Panc1 (cell line): ENCODE results near the gene CHAC1. TPM values are rescaled to one million over a fixed set of nuclear protein-coding genes. Genes with fewer than 3 reads are reported as not detected.
A peak's percentile ranks its signal among the peaks of the same experiment; 100 is the strongest.
"Not testable (repeated sequence)": the region's sequence is repeated elsewhere in the genome, so short reads cannot be mapped to it uniquely, and the experiment has no call there.

Experiments used
- ATAC-seq: fragments of 200-7000 bp; cut with Tn5 transposase; 2 replicates; pipeline ENCODE4 v1.9.1; 2020; ENCODE audit warnings: mild to moderate bottlenecking, moderate library complexity
- BruUV-seq: library from RNA; stranded (reverse); fragments of 400-500 nt; replicated peaks from 2 replicates; lab custom pipeline; 2021; lab: Mats Ljungman, UMichigan
- CTCF ChIA-PET: fragments of 300-600 bp; sonication (Branson Sonifier 250); formaldehyde crosslinking; loops from one replicate; lab custom pipeline; 2022; ENCODE audit warnings: antibody characterized with exemption; lab: Charles Lee
- POLR2A ChIA-PET: fragments of 300-600 bp; sonication (Branson Sonifier 250); formaldehyde crosslinking; loops from one replicate; lab custom pipeline; 2022; ENCODE audit warnings: antibody characterized with exemption; lab: Charles Lee
- DNase-seq: peaks from one replicate; pipeline ENCODE4 v3.0.0-alpha.2; 2010; ENCODE audit warnings: low read depth, low spot score
- H3K27ac ChIP-seq: 2 replicates; pipeline ENCODE4 v1.5.1; 2011; ENCODE audit warnings: mild to moderate bottlenecking, low read length, inconsistent platforms
- H3K27me3 ChIP-seq: fragments of 200-500 bp; sonication (Bioruptor generic); 2 replicates; pipeline ENCODE4 v1.6.0; 2014; ENCODE audit warnings: low read length, inconsistent platforms; ENCODE audit not compliant: control insufficient read depth, insufficient read depth
- H3K36me3 ChIP-seq: fragments of 200-500 bp; sonication (Bioruptor generic); 2 replicates; pipeline ENCODE4 v1.5.1; 2014; ENCODE audit warnings: inconsistent platforms, mild to moderate bottlenecking, low read length, moderate library complexity; ENCODE audit not compliant: control insufficient read depth, insufficient read depth
- H3K4me1 ChIP-seq: 2 replicates; pipeline ENCODE4 v1.5.1; 2011; ENCODE audit warnings: inconsistent platforms, mild to moderate bottlenecking, low read length, moderate library complexity; ENCODE audit not compliant: control insufficient read depth, insufficient read depth
- H3K4me3 ChIP-seq, 2 experiments: 2 replicates each; pipeline ENCODE4 v1.5.1; 2011 to 2012; ENCODE audit warnings: low read depth in 2 of 2, low read length in 2 of 2, mild to moderate bottlenecking in 2 of 2, inconsistent platforms in 1 of 2, moderate library complexity in 1 of 2
- H3K9me3 ChIP-seq: fragments of 200-500 bp; sonication (Bioruptor generic); 2 replicates; pipeline ENCODE4 v1.5.1; 2014; ENCODE audit warnings: low read depth, mild to moderate bottlenecking, inconsistent platforms, low read length, moderate library complexity; ENCODE audit not compliant: control insufficient read depth, insufficient read depth
- POLR2AphosphoS5 ChIP-seq: IDR thresholded peaks from 2 replicates; pipeline ENCODE4 v1.6.1; 2012; ENCODE audit warnings: mild to moderate bottlenecking, low read depth, low read length, moderate library complexity
- SIN3A ChIP-seq: IDR thresholded peaks from 2 replicates; pipeline ENCODE4 v1.6.1; 2012; ENCODE audit warnings: low read depth, mild to moderate bottlenecking, low read length, moderate library complexity, borderline replicate concordance; ENCODE audit not compliant: insufficient read depth
- in situ Hi-C: cut with HindIII; loops from 2 replicates; pipeline ENCODE4 v1.10.0; 2016; ENCODE audit warnings: low sequenced_read_pairs, low pct_unique_long_range_greater_than_20kb
- intact Hi-C: fragments of 100-400 bp; cut with micrococcal nuclease; formaldehyde crosslinking; loops from one replicate; pipeline ENCODE4 v1.10.0; 2022; ENCODE audit not compliant: unreplicated experiment
- total RNA-seq: library from RNA; stranded (reverse); gene quantifications from one replicate; pipeline ENCODE4 v1.2.1, GENCODE V29; 2021; ENCODE audit not compliant: unreplicated experiment
- TF ChIP-seq, protein P1 (sequence below), 2 experiments: IDR thresholded peaks; 2 replicates each; pipeline ENCODE4 v1.6.1; 2011 to 2012; ENCODE audit warnings: low read depth in 2 of 2, control low read depth in 1 of 2, low read length in 1 of 2, mild to moderate bottlenecking in 1 of 2, moderate library complexity in 1 of 2; ENCODE audit not compliant: insufficient read depth in 1 of 2
- TF ChIP-seq, protein P2 (sequence below): fragments of 450-650 bp; IDR thresholded peaks from 2 replicates; pipeline ENCODE4 v1.5.1; 2017; ENCODE audit warnings: mild to moderate bottlenecking

Gene CHAC1
- total RNA-seq, 1 experiment from 2014 or later = 15.5 TPM

DNA sequence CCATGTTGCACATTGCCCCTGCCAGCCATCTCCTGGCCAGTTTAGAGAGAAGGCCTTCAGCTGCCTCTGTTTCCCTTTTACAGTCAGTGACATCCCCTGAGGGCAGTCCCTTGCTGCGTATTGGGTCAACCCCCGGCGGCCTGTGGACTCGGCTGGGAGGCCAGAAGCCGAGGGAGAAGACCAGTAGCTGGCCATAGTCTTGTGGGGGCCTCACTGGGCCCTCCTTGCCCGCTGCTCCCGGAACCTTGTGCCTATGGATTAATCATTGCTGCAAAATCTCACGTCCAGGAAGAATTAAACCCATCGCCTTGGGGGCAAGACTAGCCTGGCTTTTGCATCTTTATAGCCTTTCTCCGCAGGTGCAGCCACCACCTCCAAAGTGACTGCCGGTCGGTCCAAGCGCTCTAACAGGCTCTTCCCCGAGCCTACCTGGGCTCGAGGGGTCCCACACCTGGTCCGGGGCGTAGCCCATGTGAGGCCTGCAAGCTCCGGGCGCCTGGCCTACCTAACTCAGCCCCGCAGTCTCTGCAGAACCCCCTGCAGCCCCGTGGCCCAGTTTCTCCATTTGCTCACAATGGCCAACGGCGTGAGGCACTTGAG lies 870 bp upstream of the CHAC1 start:
- ATAC-seq = no peak
- ChIA-PET POLR2A (interaction anchor here (0.7 to 0.8 kb wide), 2 partner anchors 64 to 174 kb away, joined by 10 to 13 read pairs; no protein-coding TSS in a partner anchor), CTCF (no interaction called here)
- BruUV-seq = no TSS peak
- Histone ChIP-seq H3K4me1 (peaks cover 10% of the 10 kb centered on the region), H3K36me3 (peaks cover 2% of the 10 kb centered on the region; the same call in 1 of the 2 replicates), H3K27me3 (no peaks in the 10 kb centered on the region), H3K9me3 (no peaks in the 10 kb centered on the region), H3K27ac (peak overlapping the region; percentile 92), H3K4me3 (peak overlapping the region; percentile 87 to 98)
- in situ Hi-C loops (no loop called here), intact Hi-C loops (no loop called here)
- TF ChIP-seq POLR2AphosphoS5 = no peak
- TF ChIP-seq, protein P1, sequence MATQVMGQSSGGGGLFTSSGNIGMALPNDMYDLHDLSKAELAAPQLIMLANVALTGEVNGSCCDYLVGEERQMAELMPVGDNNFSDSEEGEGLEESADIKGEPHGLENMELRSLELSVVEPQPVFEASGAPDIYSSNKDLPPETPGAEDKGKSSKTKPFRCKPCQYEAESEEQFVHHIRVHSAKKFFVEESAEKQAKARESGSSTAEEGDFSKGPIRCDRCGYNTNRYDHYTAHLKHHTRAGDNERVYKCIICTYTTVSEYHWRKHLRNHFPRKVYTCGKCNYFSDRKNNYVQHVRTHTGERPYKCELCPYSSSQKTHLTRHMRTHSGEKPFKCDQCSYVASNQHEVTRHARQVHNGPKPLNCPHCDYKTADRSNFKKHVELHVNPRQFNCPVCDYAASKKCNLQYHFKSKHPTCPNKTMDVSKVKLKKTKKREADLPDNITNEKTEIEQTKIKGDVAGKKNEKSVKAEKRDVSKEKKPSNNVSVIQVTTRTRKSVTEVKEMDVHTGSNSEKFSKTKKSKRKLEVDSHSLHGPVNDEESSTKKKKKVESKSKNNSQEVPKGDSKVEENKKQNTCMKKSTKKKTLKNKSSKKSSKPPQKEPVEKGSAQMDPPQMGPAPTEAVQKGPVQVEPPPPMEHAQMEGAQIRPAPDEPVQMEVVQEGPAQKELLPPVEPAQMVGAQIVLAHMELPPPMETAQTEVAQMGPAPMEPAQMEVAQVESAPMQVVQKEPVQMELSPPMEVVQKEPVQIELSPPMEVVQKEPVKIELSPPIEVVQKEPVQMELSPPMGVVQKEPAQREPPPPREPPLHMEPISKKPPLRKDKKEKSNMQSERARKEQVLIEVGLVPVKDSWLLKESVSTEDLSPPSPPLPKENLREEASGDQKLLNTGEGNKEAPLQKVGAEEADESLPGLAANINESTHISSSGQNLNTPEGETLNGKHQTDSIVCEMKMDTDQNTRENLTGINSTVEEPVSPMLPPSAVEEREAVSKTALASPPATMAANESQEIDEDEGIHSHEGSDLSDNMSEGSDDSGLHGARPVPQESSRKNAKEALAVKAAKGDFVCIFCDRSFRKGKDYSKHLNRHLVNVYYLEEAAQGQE (IDR thresholded peaks at IDR 0.05; ENCODE audit: insufficient read depth in 1 of 2, low read depth in 2 of 2, low read length in 1 of 2) = no peak
- no peak for DNase-seq

DNA sequence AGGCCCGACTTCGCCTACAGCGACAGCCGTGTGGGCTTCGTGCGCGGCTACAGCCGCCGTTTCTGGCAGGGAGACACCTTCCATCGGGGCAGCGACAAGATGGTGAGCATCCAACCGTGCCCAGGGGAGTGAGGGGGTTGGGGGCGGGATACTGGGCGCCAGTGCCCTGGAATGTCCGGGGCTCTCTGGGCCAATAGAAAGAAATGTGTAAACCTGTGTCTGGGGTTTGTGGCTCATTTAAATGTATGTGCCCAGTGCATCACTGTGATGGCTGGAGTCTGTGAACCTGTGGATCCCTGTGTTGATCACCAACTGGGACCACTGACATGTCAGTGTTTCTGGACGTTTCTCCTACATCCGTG lies 423 bp downstream of the CHAC1 start:
- Histone ChIP-seq H3K36me3 (peaks cover 2% of the 10 kb centered on the region; the same call in 1 of the 2 replicates), H3K27me3 (no peaks in the 10 kb centered on the region), H3K4me3 (peak overlapping the region; percentile 87 to 98), H3K27ac (peak overlapping the region; percentile 80), H3K9me3 (no peaks in the 10 kb centered on the region), H3K4me1 (peaks cover 10% of the 10 kb centered on the region)
- CTCF ChIA-PET = interaction anchor here (0.6 to 1.0 kb wide), 2 partner anchors 12 to 37 kb away, joined by 3 read pairs; no protein-coding TSS in a partner anchor
- intact Hi-C loops (no loop called here), in situ Hi-C loops (no loop called here)
- no TSS peak for BruUV-seq
- POLR2A ChIA-PET = interaction anchor here (0.6 kb wide), 1 partner anchor 75 kb away, joined by 3 read pairs; no protein-coding TSS in a partner anchor
- TF ChIP-seq, protein P2, sequence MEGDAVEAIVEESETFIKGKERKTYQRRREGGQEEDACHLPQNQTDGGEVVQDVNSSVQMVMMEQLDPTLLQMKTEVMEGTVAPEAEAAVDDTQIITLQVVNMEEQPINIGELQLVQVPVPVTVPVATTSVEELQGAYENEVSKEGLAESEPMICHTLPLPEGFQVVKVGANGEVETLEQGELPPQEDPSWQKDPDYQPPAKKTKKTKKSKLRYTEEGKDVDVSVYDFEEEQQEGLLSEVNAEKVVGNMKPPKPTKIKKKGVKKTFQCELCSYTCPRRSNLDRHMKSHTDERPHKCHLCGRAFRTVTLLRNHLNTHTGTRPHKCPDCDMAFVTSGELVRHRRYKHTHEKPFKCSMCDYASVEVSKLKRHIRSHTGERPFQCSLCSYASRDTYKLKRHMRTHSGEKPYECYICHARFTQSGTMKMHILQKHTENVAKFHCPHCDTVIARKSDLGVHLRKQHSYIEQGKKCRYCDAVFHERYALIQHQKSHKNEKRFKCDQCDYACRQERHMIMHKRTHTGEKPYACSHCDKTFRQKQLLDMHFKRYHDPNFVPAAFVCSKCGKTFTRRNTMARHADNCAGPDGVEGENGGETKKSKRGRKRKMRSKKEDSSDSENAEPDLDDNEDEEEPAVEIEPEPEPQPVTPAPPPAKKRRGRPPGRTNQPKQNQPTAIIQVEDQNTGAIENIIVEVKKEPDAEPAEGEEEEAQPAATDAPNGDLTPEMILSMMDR = no peak
- 0 out of 2 replicates have a peak, but pooled peaks have one; percentile 25 for TF ChIP-seq SIN3A
- DNase-seq (no peak), ATAC-seq (peak; percentile 4; the same call in 1 of the 2 replicates)

DNA sequence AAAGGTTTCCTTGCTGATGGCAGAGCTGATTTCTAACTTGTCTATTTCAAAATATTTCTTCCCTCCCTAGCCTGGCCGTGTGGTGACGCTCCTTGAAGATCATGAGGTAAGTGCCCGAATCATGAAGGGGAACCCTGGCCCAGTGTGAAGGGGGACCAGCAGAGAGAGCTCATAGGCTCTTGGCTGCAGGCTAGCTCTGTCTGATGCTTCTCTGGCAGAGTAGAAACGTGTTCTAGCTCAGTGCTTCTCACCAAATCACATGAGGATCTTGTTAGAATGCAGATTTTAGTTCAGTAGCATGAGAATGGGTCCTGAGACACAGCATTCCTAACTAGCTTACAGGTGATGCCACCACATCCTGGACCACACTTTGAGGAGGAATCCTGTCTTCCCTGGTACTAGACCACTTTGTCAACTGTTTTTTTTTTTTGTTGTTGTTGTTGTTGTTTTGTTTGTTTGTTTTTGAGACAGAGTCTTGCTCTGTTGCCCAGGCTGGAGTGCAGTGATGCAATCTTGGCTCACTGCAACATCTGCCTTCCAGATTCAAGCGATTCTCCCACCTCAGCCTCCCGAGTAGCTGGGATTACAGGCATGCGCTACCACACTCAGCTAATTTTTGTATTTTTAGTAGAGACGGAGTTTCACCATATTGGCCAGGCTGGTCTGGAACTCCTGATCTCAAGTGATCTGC lies 1.0 kb downstream of the CHAC1 start:
- Histone ChIP-seq H3K4me3 (peak overlapping the region; percentile 87 to 98), H3K27ac (peak overlapping the region; percentile 80)
- H3K36me3 ChIP-seq, in situ Hi-C loops, H3K4me1 ChIP-seq, H3K27me3 ChIP-seq, POLR2A ChIA-PET, DNase-seq, H3K9me3 ChIP-seq, intact Hi-C loops, ATAC-seq: not testable (repeated sequence)
- TSS peak; percentile 85 for BruUV-seq
- CTCF ChIA-PET = interaction anchor here (1.0 kb wide), 1 partner anchor 13 kb away, joined by 3 read pairs; no protein-coding TSS in a partner anchor
